HCT116 (cell line): ENCODE results near the gene TAF10.

Experiments
- ATF3 ChIP-seq: IDR thresholded peaks from 2 replicates; pipeline ENCODE4 v1.6.1; 2012
- ELF1 ChIP-seq: IDR thresholded peaks from 2 replicates; pipeline ENCODE4 v1.6.1; 2012; ENCODE audit warnings: low read depth, borderline replicate concordance
- EZH2 ChIP-seq: fragments of 200-600 bp; sonication (generic); IDR thresholded peaks from 2 replicates; pipeline ENCODE4 v1.6.1; 2017; ENCODE audit warnings: antibody characterized with exemption, mixed run types
- FOSL1 ChIP-seq: IDR thresholded peaks from 2 replicates; pipeline ENCODE4 v1.6.1; 2012; ENCODE audit warnings: low read depth
- POLR2A ChIP-seq: IDR thresholded peaks from 2 replicates; pipeline ENCODE4 v1.7.0; 2011; ENCODE audit warnings: borderline replicate concordance; ENCODE audit not compliant: insufficient read depth, insufficient read length; ENCODE audit errors: extremely low read depth
- POLR2AphosphoS5 ChIP-seq: IDR thresholded peaks from 2 replicates; pipeline ENCODE4 v1.6.1; 2011; ENCODE audit warnings: mild to moderate bottlenecking, low read depth, low read length, moderate library complexity
- RAD21 ChIP-seq: IDR thresholded peaks from 2 replicates; pipeline ENCODE4 v1.6.1; 2012; ENCODE audit warnings: low read depth, mild to moderate bottlenecking
- REST ChIP-seq: IDR thresholded peaks from 2 replicates; pipeline ENCODE4 v1.6.1; 2012; ENCODE audit warnings: low read depth
- YY1 ChIP-seq: IDR thresholded peaks from 2 replicates; pipeline ENCODE4 v1.6.1; 2011; ENCODE audit warnings: low read length, low read depth, moderate library complexity, mild to moderate bottlenecking; ENCODE audit not compliant: insufficient replicate concordance; ENCODE audit errors: extremely low read depth
- TF ChIP-seq, protein P1 (sequence below), 3 experiments: fragments of 200-600 bp in 1 of 3; sonication (generic) in 1 of 3; IDR thresholded peaks in 2 of 3; conservative IDR thresholded peaks in 1 of 3; 2 replicates each; pipeline ENCODE4 v1.5.1; 2012 to 2017; ENCODE audit warnings: low read depth in 2 of 3, low read length in 2 of 3, antibody characterized with exemption in 1 of 3, borderline replicate concordance in 1 of 3, control low read depth in 1 of 3, mild to moderate bottlenecking in 1 of 3, mixed read lengths in 1 of 3, mixed run types in 1 of 3, moderate library complexity in 1 of 3; ENCODE audit not compliant: insufficient read depth in 1 of 3

- TF ChIP-seq ATF3 (no peak), EZH2 (no peak), POLR2A (no peak), REST (no peak), POLR2AphosphoS5 (no peak), YY1 (no peak), ELF1 (no peak), FOSL1 (no peak), RAD21 (no peak)
- TF ChIP-seq, protein P1, sequence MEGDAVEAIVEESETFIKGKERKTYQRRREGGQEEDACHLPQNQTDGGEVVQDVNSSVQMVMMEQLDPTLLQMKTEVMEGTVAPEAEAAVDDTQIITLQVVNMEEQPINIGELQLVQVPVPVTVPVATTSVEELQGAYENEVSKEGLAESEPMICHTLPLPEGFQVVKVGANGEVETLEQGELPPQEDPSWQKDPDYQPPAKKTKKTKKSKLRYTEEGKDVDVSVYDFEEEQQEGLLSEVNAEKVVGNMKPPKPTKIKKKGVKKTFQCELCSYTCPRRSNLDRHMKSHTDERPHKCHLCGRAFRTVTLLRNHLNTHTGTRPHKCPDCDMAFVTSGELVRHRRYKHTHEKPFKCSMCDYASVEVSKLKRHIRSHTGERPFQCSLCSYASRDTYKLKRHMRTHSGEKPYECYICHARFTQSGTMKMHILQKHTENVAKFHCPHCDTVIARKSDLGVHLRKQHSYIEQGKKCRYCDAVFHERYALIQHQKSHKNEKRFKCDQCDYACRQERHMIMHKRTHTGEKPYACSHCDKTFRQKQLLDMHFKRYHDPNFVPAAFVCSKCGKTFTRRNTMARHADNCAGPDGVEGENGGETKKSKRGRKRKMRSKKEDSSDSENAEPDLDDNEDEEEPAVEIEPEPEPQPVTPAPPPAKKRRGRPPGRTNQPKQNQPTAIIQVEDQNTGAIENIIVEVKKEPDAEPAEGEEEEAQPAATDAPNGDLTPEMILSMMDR (IDR thresholded peaks at IDR 0.05 in 2 of 3, conservative IDR thresholded peaks at IDR 0.05 in 1 of 3; ENCODE audit: borderline replicate concordance in 1 of 3, insufficient read depth in 1 of 3, low read depth in 2 of 3, low read length in 2 of 3), result no peak
Observed at GRCh38 chr11:6588018-6588417, 24.0 kb downstream of the TAF10 start.
